Spleen (tissue), 11 donors: ENCODE results near the gene TMEM131L. TPM values are rescaled to one million over a fixed set of nuclear protein-coding genes. Genes with fewer than 3 reads are reported as not detected.

Experiments
- DNase-seq: peaks from one replicate; pipeline ENCODE4 v3.0.0-alpha.2; 2020
- H3K27ac ChIP-seq, 8 donors: fragments of 200-600 bp; sonication (generic) in 7 of 8; 1 replicate in 4 of 8; 2 replicates in 4 of 8; pipeline versions ENCODE4 v1.5.0 to v1.8.0; 2016 to 2021; ENCODE audit warnings: inconsistent platforms in 4 of 8, mild to moderate bottlenecking in 4 of 8, moderate library complexity in 1 of 8
- H3K27me3 ChIP-seq, 7 donors: fragments of 200-600 bp; sonication (generic) in 6 of 7; replicated peaks in 1 of 7; 1 replicate in 4 of 7; 2 replicates in 3 of 7; pipeline versions ENCODE4 v1.5.0 to v1.8.0; 2016 to 2021; ENCODE audit warnings: inconsistent platforms in 3 of 7, mild to moderate bottlenecking in 1 of 7
- H3K36me3 ChIP-seq, 6 donors: fragments of 200-600 bp; sonication (generic) in 5 of 6; 1 replicate in 4 of 6; 2 replicates in 2 of 6; pipeline versions ENCODE4 v1.5.0 to v1.8.0; 2016 to 2021; ENCODE audit warnings: inconsistent platforms in 2 of 6
- H3K4me1 ChIP-seq, 6 donors: fragments of 200-600 bp; sonication (generic) in 5 of 6; 1 replicate in 3 of 6; 2 replicates in 3 of 6; pipeline versions ENCODE4 v1.5.0 to v1.8.0; 2016 to 2021; ENCODE audit warnings: inconsistent platforms in 3 of 6
- H3K4me3 ChIP-seq, 8 donors: fragments of 200-600 bp; sonication (generic) in 7 of 8; 1 replicate in 4 of 8; 2 replicates in 4 of 8; pipeline versions ENCODE4 v1.5.0 to v1.8.0; 2016 to 2021; ENCODE audit warnings: inconsistent platforms in 4 of 8, mild to moderate bottlenecking in 4 of 8, moderate library complexity in 2 of 8
- H3K9me3 ChIP-seq, 8 donors: fragments of 200-600 bp; sonication (generic) in 7 of 8; 1 replicate in 4 of 8; 2 replicates in 4 of 8; pipeline versions ENCODE4 v1.5.0 to v1.8.0; 2016 to 2021; ENCODE audit warnings: inconsistent platforms in 4 of 8
- POLR2A ChIP-seq, 3 donors: fragments of 450-650 bp; IDR thresholded peaks; one replicate each; pipeline ENCODE4 v1.5.1; 2017; ENCODE audit warnings: antibody characterized with exemption in 3 of 3, mild to moderate bottlenecking in 1 of 3
- POLR2AphosphoS5 ChIP-seq, 3 donors: sonication (generic); formaldehyde crosslinking; IDR thresholded peaks; one replicate each; pipeline ENCODE4 v1.5.1; 2017; ENCODE audit warnings: antibody characterized with exemption in 3 of 3
- WGBS, 5 donors: extraction: QIAGEN DNeasy Blood & Tissue Kit in 3 of 5; methylation state at CpG; one replicate each; pipeline versions ENCODE4 v1.1.5 to v1.1.7; 2013 to 2018; 5-methylcytosine and 5-hydroxymethylcytosine counted together
- intact Hi-C: fragments of 100-400 bp; cut with DNase I; formaldehyde crosslinking; loops from one replicate; pipeline ENCODE4 v1.15.0; 2023; ENCODE audit warnings: low total_unique reads
- polyA plus RNA-seq, 3 donors: library from polyadenylated mRNA; stranded (reverse); fragments of 200-250 nt; gene quantifications; one replicate each; pipeline ENCODE4 v1.2.1, GENCODE V29; 2013
- total RNA-seq, 7 donors: library from RNA; depleted of rRNA in 3 of 7; stranded (reverse); fragments of >200 nt in 3 of 7; fragmentation: NEBNext Ultra II Directional in 4 of 7; extraction: Animal tissue kit (Norgen Biotek cat#: 25700) in 4 of 7; gene quantifications; one replicate each; pipeline versions ENCODE4 v1.1.0 to v1.2.1, GENCODE V29; 2016 to 2021
- TF ChIP-seq, protein P1 (sequence below), 11 experiments: fragments of 200-600 bp in 7 of 11; fragments of 450-650 bp in 4 of 11; sonication (generic) in 4 of 11; IDR thresholded peaks in 8 of 11; conservative IDR thresholded peaks in 3 of 11; 1 replicate in 7 of 11; 2 replicates in 4 of 11; pipeline versions ENCODE4 v1.4.0 to v1.8.0; 2016 to 2021; ENCODE audit warnings: antibody characterized with exemption in 11 of 11, inconsistent platforms in 4 of 11, mild to moderate bottlenecking in 1 of 11
- donor health status: healthy with polysubstance abuse.
- donor health status: DM: no; HTN: no; CAD: no; lungs with moderate emphysema.
- donor health status: DM: no; HTN: no; CAD: no.
- donor health status: Bipolar disorder and iron deficiency.
- donor health status: healthy.
- donor health status: DM: no; HTN: no; CAD: no.
- donor health status: DM: yes; HTN: yes; CAD: no.

The TMEM131L gene
- total and polyA plus RNA-seq, 10 donors, result 20.9 to 105 (median 80.1) TPM

DNA sequence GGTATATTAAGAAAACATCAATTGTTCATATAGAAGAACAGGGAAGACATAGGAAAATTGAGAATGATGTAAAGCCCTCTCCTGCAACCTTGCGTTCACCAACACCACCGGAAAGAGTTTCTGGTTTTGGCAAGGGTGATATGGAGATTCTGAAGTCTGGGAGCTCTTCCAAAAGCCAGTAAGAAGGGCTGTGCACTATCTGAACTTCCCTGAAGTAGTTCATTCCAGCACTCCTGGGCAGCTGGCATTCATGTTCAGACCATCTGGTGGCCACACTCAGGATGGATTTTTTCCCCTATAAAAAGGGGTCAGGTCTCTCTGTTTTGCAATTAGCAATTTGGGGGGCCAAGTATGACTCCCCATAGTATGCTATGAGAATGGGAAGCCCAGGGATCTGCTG is 202.5 kb downstream of the TMEM131L start:
- DNase-seq, result no peak
- Histone ChIP-seq H3K9me3 (peaks cover 0 to 15% (median 0%) of the 10 kb centered on the region in 8 donors), H3K4me1 (no peaks in the 10 kb centered on the region), H3K27me3 (no peaks in the 10 kb centered on the region), H3K27ac (no peak overlapping the region), H3K4me3 (no peak overlapping the region), H3K36me3 (no peaks in the 10 kb centered on the region)
- 84 to 98% (median 96%) methylated on average over 2 of the region's 2 CpGs for WGBS, 5 donors
- TF ChIP-seq POLR2AphosphoS5 (IDR thresholded peaks at IDR 0.05) (no peak), POLR2A (IDR thresholded peaks at IDR 0.05) (no peak)
- TF ChIP-seq, protein P1, sequence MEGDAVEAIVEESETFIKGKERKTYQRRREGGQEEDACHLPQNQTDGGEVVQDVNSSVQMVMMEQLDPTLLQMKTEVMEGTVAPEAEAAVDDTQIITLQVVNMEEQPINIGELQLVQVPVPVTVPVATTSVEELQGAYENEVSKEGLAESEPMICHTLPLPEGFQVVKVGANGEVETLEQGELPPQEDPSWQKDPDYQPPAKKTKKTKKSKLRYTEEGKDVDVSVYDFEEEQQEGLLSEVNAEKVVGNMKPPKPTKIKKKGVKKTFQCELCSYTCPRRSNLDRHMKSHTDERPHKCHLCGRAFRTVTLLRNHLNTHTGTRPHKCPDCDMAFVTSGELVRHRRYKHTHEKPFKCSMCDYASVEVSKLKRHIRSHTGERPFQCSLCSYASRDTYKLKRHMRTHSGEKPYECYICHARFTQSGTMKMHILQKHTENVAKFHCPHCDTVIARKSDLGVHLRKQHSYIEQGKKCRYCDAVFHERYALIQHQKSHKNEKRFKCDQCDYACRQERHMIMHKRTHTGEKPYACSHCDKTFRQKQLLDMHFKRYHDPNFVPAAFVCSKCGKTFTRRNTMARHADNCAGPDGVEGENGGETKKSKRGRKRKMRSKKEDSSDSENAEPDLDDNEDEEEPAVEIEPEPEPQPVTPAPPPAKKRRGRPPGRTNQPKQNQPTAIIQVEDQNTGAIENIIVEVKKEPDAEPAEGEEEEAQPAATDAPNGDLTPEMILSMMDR (IDR thresholded peaks at IDR 0.05 in 8 of 11, conservative IDR thresholded peaks at IDR 0.05 in 3 of 11), result no peak
- intact Hi-C loops, result no loop called here

DNA sequence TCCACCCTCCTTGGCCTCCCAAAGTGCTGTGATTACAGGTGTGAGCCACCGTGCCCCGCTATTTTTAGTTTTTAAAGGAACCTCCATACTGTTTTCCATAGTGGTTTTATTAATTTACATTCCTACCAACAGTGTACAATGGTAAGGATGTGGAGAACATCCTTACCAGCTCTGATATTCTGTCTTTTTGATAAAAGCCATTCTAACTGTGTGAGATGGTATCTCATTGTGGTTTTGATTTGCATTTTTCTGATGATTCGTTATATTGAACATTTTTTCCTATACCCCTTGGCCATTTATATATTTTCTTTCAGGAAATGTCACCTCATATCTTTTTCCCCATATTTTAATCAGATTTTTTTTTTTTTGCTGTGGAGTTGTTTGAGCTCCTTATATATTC is 203.7 kb downstream of the TMEM131L start:
- intact Hi-C loops, result no loop called here
- DNase-seq, result no peak
- Histone ChIP-seq H3K27me3 (no peaks in the 10 kb centered on the region), H3K4me1 (no peaks in the 10 kb centered on the region), H3K27ac (no peak overlapping the region), H3K9me3 (peaks cover 0 to 22% (median 11%) of the 10 kb centered on the region in 8 donors), H3K4me3 (no peak overlapping the region), H3K36me3 (no peaks in the 10 kb centered on the region)
- no peak for TF ChIP-seq POLR2AphosphoS5 (IDR thresholded peaks at IDR 0.05)
- TF ChIP-seq, protein P1 (IDR thresholded peaks at IDR 0.05 in 8 of 11, conservative IDR thresholded peaks at IDR 0.05 in 3 of 11), result no peak
- no peak for TF ChIP-seq POLR2A (IDR thresholded peaks at IDR 0.05)
- WGBS, 5 donors, result 38 to 54% (median 40%) methylated on average over 3 of the region's 3 CpGs

DNA sequence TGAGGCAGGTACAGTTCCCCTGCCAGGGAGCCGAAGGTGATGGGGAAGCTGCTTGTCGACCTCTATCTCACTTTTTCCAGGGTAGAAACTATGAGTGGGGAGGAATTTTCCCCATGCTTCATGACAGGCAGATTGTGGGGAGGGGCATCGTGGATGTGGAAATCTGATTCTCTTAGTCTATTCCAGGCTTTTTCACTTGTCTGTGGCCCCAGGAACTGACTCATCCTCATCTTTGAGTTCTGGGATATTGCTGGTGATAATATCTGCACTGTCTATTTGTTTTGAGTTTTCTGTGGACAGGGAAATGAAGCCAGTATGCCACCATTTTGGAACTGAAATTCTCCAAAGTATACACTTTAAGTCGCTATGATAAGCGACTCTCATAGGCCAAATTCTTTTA is 210.3 kb downstream of the TMEM131L start:
- no peaks in the 10 kb centered on the region for H3K27me3 ChIP-seq
- peaks cover 0 to 4% (median 0%) of the 10 kb centered on the region in 6 donors for H3K4me1 ChIP-seq
- H3K36me3 ChIP-seq, result no peaks in the 10 kb centered on the region
- DNase-seq, result no peak
- peaks cover 0 to 33% (median 32%) of the 10 kb centered on the region in 8 donors for H3K9me3 ChIP-seq
- TF ChIP-seq POLR2AphosphoS5 (IDR thresholded peaks at IDR 0.05) (no peak), POLR2A (IDR thresholded peaks at IDR 0.05) (no peak)
- TF ChIP-seq, protein P1 (IDR thresholded peaks at IDR 0.05 in 8 of 11, conservative IDR thresholded peaks at IDR 0.05 in 3 of 11), result no peak
- no peak overlapping the region for H3K4me3 ChIP-seq
- H3K27ac ChIP-seq, result no peak overlapping the region
- intact Hi-C loops, result no loop called here
- WGBS, 5 donors, result 84 to 94% (median 86%) methylated on average over 5 of the region's 5 CpGs

DNA sequence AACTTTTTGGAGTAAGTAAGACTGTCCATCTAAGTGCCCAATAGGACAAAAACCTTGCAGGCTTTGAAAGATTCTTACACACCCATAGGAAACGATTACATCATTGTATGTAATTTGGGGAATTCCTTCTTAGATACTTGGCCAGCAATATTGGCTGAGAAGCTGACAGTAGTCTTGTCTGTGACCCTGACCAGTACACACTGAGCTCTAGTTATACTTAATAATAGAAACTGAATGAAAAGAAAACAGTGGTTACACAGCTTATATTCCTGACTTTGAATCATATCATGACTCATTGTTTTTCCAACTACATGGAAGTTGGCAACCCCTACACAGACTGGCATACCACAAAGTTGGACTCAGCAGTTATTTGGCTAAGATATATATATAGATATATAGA is 210.8 kb downstream of the TMEM131L start:
- TF ChIP-seq, protein P1 (IDR thresholded peaks at IDR 0.05 in 8 of 11, conservative IDR thresholded peaks at IDR 0.05 in 3 of 11), result no peak
- no peak for TF ChIP-seq POLR2AphosphoS5 (IDR thresholded peaks at IDR 0.05)
- TF ChIP-seq POLR2A (IDR thresholded peaks at IDR 0.05), result no peak
- peaks cover 0 to 33% (median 32%) of the 10 kb centered on the region in 8 donors for H3K9me3 ChIP-seq
- 43 to 75% (median 67%) methylated on average over 1 of the region's 1 CpG for WGBS, 5 donors

More for the DNA sequence above, 210.8 kb downstream of the TMEM131L start:
- Histone ChIP-seq H3K4me3 (no peak overlapping the region), H3K27me3 (no peaks in the 10 kb centered on the region), H3K4me1 (peaks cover 0 to 4% (median 0%) of the 10 kb centered on the region in 6 donors), H3K27ac (no peak overlapping the region), H3K36me3 (no peaks in the 10 kb centered on the region)
- intact Hi-C loops, result no loop called here
- DNase-seq, result no peak
